DOHH2 (cell line): ENCODE data around the gene WBP11.

Source experiments
- H3F3A ChIP-seq: fragments of 200-600 bp; sonication (generic), shearing (Covaris generic); 2 replicates; pipeline ENCODE4 v1.6.0; 2016; ENCODE audit warnings: antibody characterized with exemption, mild to moderate bottlenecking; ENCODE audit not compliant: control insufficient read depth, insufficient read depth
- H3K27ac ChIP-seq: fragments of 200-600 bp; sonication (generic); 2 replicates; pipeline ENCODE4 v1.5.1; 2014; ENCODE audit warnings: low read depth, mild to moderate bottlenecking, low read length, moderate library complexity
- H3K27me3 ChIP-seq: fragments of 200-600 bp; sonication (generic); 2 replicates; pipeline ENCODE4 v1.6.1; 2014; ENCODE audit warnings: mild to moderate bottlenecking, low read length, mixed read lengths; ENCODE audit not compliant: control insufficient read depth
- H3K36me3 ChIP-seq: fragments of 200-600 bp; sonication (generic); 2 replicates; pipeline ENCODE4 v1.6.1; 2014; ENCODE audit warnings: mild to moderate bottlenecking, low read length, moderate library complexity, mixed read lengths; ENCODE audit not compliant: control insufficient read depth
- H3K4me1 ChIP-seq: fragments of 200-600 bp; sonication (generic); 2 replicates; pipeline ENCODE4 v1.6.1; 2014; ENCODE audit warnings: mild to moderate bottlenecking, low read length, mixed read lengths; ENCODE audit not compliant: control insufficient read depth
- H3K4me2 ChIP-seq: fragments of 200-600 bp; sonication (generic); 2 replicates; pipeline ENCODE4 v1.6.0; 2014; ENCODE audit warnings: mild to moderate bottlenecking, low read length, moderate library complexity
- H3K4me3 ChIP-seq: fragments of 200-600 bp; sonication (generic); 2 replicates; pipeline ENCODE4 v1.5.1; 2014; ENCODE audit warnings: mild to moderate bottlenecking, low read length, mixed read lengths
- H3K79me2 ChIP-seq: fragments of 200-600 bp; sonication (generic); 2 replicates; pipeline ENCODE4 v1.6.1; 2014; ENCODE audit warnings: mild to moderate bottlenecking, low read length, mixed read lengths; ENCODE audit not compliant: control insufficient read depth
- H3K9me2 ChIP-seq: fragments of 200-600 bp; sonication (generic); replicated peaks from 2 replicates; pipeline ENCODE4 v1.6.1; 2014; ENCODE audit warnings: mild to moderate bottlenecking, low read length, mixed read lengths; ENCODE audit not compliant: control insufficient read depth
- H3K9me3 ChIP-seq: fragments of 200-600 bp; sonication (generic); 2 replicates; pipeline ENCODE4 v1.6.1; 2014; ENCODE audit warnings: antibody characterized with exemption, low read length, mixed read lengths; ENCODE audit not compliant: control insufficient read depth, insufficient read depth
- H4K20me1 ChIP-seq: fragments of 200-600 bp; sonication (generic); 2 replicates; pipeline ENCODE4 v1.6.0; 2014; ENCODE audit warnings: low read depth, mild to moderate bottlenecking, antibody characterized with exemption, low read length, moderate library complexity; ENCODE audit not compliant: control insufficient read depth, insufficient read depth
- CTCF ChIP-seq: fragments of 200-600 bp; sonication (generic); IDR thresholded peaks from one replicate; pipeline ENCODE4 v1.5.1; 2014; ENCODE audit warnings: antibody characterized with exemption, mild to moderate bottlenecking, low read depth, low read length; ENCODE audit not compliant: poor library complexity, severe bottlenecking
- EZH2phosphoT487 ChIP-seq: fragments of 200-600 bp; sonication (generic); IDR thresholded peaks from 2 replicates; pipeline ENCODE4 v1.6.1; 2017; ENCODE audit warnings: borderline replicate concordance, mild to moderate bottlenecking, antibody characterized with exemption, low read length, moderate library complexity, mixed read lengths

Gene WBP11

GRCh38 chr12:14824012-14824634 lies 20.8 kb upstream of the WBP11 start:
- TF ChIP-seq EZH2phosphoT487 (no peak), CTCF (no peak)
- H3K79me2 ChIP-seq: no peaks in the 10 kb centered on the region
- no peak overlapping the region for H3K4me2 ChIP-seq
- no peaks in the 10 kb centered on the region for H3K4me1 ChIP-seq
- H3K4me3 ChIP-seq: no peak overlapping the region
- H3K36me3 ChIP-seq: no peaks in the 10 kb centered on the region
- H3K27ac ChIP-seq: no peak overlapping the region
- H3K27me3 ChIP-seq: no peaks in the 10 kb centered on the region
- H3K9me3 ChIP-seq: no peaks in the 10 kb centered on the region
- H3K9me2 ChIP-seq: no peaks in the 10 kb centered on the region
- no peaks in the 10 kb centered on the region for H3F3A ChIP-seq
- H4K20me1 ChIP-seq: no peaks in the 10 kb centered on the region

GRCh38 chr12:14814014-14814413 lies 10.7 kb upstream of the WBP11 start, which contains the start of gene SMCO3:
Gene SMCO3, minus strand, starts transcription at chr12:14814182. Its CDS starts 7,502 bp downstream, at chr12:14806680.
- Histone ChIP-seq H3K9me3 (no peaks in the 10 kb centered on the region), H3K27ac (no peak within 1 kb of the TSS), H3F3A (no peaks in the 10 kb centered on the region), H3K36me3 (no peaks in the 10 kb centered on the region), H3K4me2 (no peak within 1 kb of the TSS), H3K9me2 (no peaks in the 10 kb centered on the region), H3K27me3 (no peaks in the 10 kb centered on the region), H3K79me2 (no peaks in the 10 kb centered on the region), H4K20me1 (no peaks in the 10 kb centered on the region), H3K4me3 (no peak within 1 kb of the TSS), H3K4me1 (peaks cover 6% of the 10 kb centered on the region)
- TF ChIP-seq CTCF: no peak
- TF ChIP-seq EZH2phosphoT487: no peak

GRCh38 chr12:14811486-14811885 lies 8.2 kb upstream of the WBP11 start:
- no peaks in the 10 kb centered on the region for H3K9me2 ChIP-seq

More at GRCh38 chr12:14811486-14811885, 8.2 kb upstream of the WBP11 start:
- TF ChIP-seq CTCF (no peak), EZH2phosphoT487 (no peak)
- Histone ChIP-seq H3K4me1 (peaks cover 6% of the 10 kb centered on the region), H3K9me3 (no peaks in the 10 kb centered on the region), H3K27ac (no peak overlapping the region), H3K4me2 (no peak overlapping the region), H4K20me1 (no peaks in the 10 kb centered on the region), H3K36me3 (no peaks in the 10 kb centered on the region), H3K79me2 (no peaks in the 10 kb centered on the region), H3K27me3 (no peaks in the 10 kb centered on the region), H3K4me3 (no peak overlapping the region), H3F3A (no peaks in the 10 kb centered on the region)
